GM12878 (cell line): ENCODE results near the gene SLC45A2. TPM values are rescaled to one million over a fixed set of nuclear protein-coding genes. Genes with fewer than 3 reads are reported as not detected.

ENCODE experiments used
- ATAC-seq: fragments of 200-7000 bp; cut with Tn5 transposase; 3 replicates; pipeline ENCODE4 v1.9.1; 2020; ENCODE audit warnings: mild to moderate bottlenecking, moderate library complexity
- BruUV-seq: library from RNA; stranded (reverse); fragments of 400-500 nt; replicated peaks from 2 replicates; lab custom pipeline; 2021; lab: Mats Ljungman, UMichigan
- CTCF ChIA-PET: fragments of 300-600 bp; sonication (Branson Sonifier 250); formaldehyde crosslinking; extraction: SDS; loops from one replicate; lab custom pipeline; 2021; ENCODE audit warnings: inconsistent platforms; lab: Yijun Ruan, JAX
- POLR2A ChIA-PET: fragments of 350-600 bp; formaldehyde crosslinking; extraction: SDS; loops from one replicate; lab custom pipeline; 2021; ENCODE audit warnings: inconsistent platforms; lab: Charles Lee
- RAD21 ChIA-PET: fragments of 300-600 bp; sonication (Branson Sonifier 250); formaldehyde crosslinking; loops from one replicate; lab custom pipeline; 2023; ENCODE audit warnings: antibody characterized with exemption; ENCODE audit not compliant: unreplicated experiment; lab: Charles Lee
- SMC1A ChIA-PET: fragments of 300-600 bp; sonication (Branson Sonifier 250); formaldehyde crosslinking; loops from one replicate; lab custom pipeline; 2023; ENCODE audit not compliant: unreplicated experiment, uncharacterized antibody; lab: Charles Lee
- DNase-seq: peaks from one replicate; pipeline ENCODE4 v3.0.0-alpha.2; 2011; ENCODE audit warnings: low read depth, low spot score
- FAIRE-seq: peaks from 3 replicates; lab custom pipeline; 2011; peaks lifted over from hg19 to GRCh38; lab: Jason Lieb, UNC
- H2AFZ ChIP-seq: 2 replicates; pipeline ENCODE4 v1.6.0; 2011; ENCODE audit warnings: low read depth, low read length, control low read depth; ENCODE audit not compliant: control insufficient read depth
- H3K27ac ChIP-seq: 2 replicates; pipeline ENCODE4 v1.5.1; 2011; ENCODE audit warnings: control low read depth; ENCODE audit not compliant: control insufficient read depth, insufficient read depth
- H3K27me3 ChIP-seq, 2 experiments: replicated peaks in 1 of 2; 2 replicates each; pipeline versions ENCODE4 v1.6.0 to v1.6.1; 2011; ENCODE audit warnings: low read length in 1 of 2; ENCODE audit not compliant: control insufficient read depth in 2 of 2, insufficient read depth in 2 of 2
- H3K36me3 ChIP-seq, 2 experiments: 2 replicates each; pipeline ENCODE4 v1.5.1; 2011; ENCODE audit warnings: low read length in 1 of 2; ENCODE audit not compliant: control insufficient read depth in 2 of 2, insufficient read depth in 2 of 2
- H3K4me1 ChIP-seq: 2 replicates; pipeline ENCODE4 v1.6.1; 2011; ENCODE audit warnings: mild to moderate bottlenecking, low read length, moderate library complexity, mixed read lengths; ENCODE audit not compliant: control insufficient read depth, insufficient read depth
- H3K4me2 ChIP-seq: 2 replicates; pipeline ENCODE4 v1.6.0; 2011; ENCODE audit warnings: control low read depth; ENCODE audit not compliant: control insufficient read depth, insufficient read depth
- H3K4me3 ChIP-seq: fragments of 200-600 bp; sonication (generic); 2 replicates; pipeline ENCODE4 v1.5.1; 2016
- H3K79me2 ChIP-seq: 2 replicates; pipeline ENCODE4 v1.6.0; 2011; ENCODE audit warnings: low read length; ENCODE audit not compliant: control insufficient read depth, insufficient read depth
- H3K9ac ChIP-seq: 2 replicates; pipeline ENCODE4 v1.8.0; 2011; ENCODE audit warnings: low read length, control low read depth, mixed read lengths; ENCODE audit not compliant: control insufficient read depth, insufficient read depth
- H3K9me3 ChIP-seq: replicated peaks from 3 replicates; pipeline ENCODE4 v1.5.1; 2011; ENCODE audit warnings: mild to moderate bottlenecking, low read length; ENCODE audit not compliant: control insufficient read depth, insufficient read depth
- H4K20me1 ChIP-seq: 2 replicates; pipeline ENCODE4 v1.6.0; 2011; ENCODE audit not compliant: control insufficient read depth, insufficient read depth
- ATF7 ChIP-seq: fragments of 450-650 bp; IDR thresholded peaks from 2 replicates; pipeline ENCODE4 v1.6.1; 2016; ENCODE audit warnings: low read depth, mild to moderate bottlenecking
- BCL11A ChIP-seq: IDR thresholded peaks from 2 replicates; pipeline ENCODE4 v1.6.1; 2011; ENCODE audit warnings: low read depth, low read length
- BHLHE40 ChIP-seq, 2 experiments: fragments of 450-650 bp in 1 of 2; IDR thresholded peaks; 2 replicates each; pipeline ENCODE4 v1.6.1; 2011 to 2017; ENCODE audit warnings: low read depth in 2 of 2, borderline replicate concordance in 1 of 2, improper control_type of control experiment in 1 of 2, low read length in 1 of 2, mild to moderate bottlenecking in 1 of 2
- BRCA1 ChIP-seq: IDR thresholded peaks from 2 replicates; pipeline ENCODE4 v1.6.1; 2011; ENCODE audit warnings: low read depth, low read length, improper control_type of control experiment
- CHD4 ChIP-seq: fragments of 200-600 bp; sonication (generic); IDR thresholded peaks from 2 replicates; pipeline ENCODE4 v1.6.1; 2016; ENCODE audit warnings: mild to moderate bottlenecking
- EGR1 ChIP-seq, 2 experiments: IDR thresholded peaks; 1 replicate in 1 of 2; 2 replicates in 1 of 2; pipeline ENCODE4 v1.6.1; 2011 to 2012; ENCODE audit warnings: low read depth in 2 of 2, low read length in 2 of 2, borderline replicate concordance in 1 of 2, mild to moderate bottlenecking in 1 of 2, moderate library complexity in 1 of 2
- EP300 ChIP-seq, 2 experiments: fragments of 150-350 bp in 1 of 2; IDR thresholded peaks; 2 replicates each; pipeline ENCODE4 v1.6.1; 2011 to 2012; ENCODE audit warnings: low read depth in 2 of 2, low read length in 2 of 2, borderline replicate concordance in 1 of 2, improper control_type of control experiment in 1 of 2, inconsistent platforms in 1 of 2; ENCODE audit not compliant: control insufficient read depth in 1 of 2
- EZH2 ChIP-seq: IDR thresholded peaks from 2 replicates; pipeline ENCODE4 v1.6.1; 2012; ENCODE audit warnings: low read depth, mild to moderate bottlenecking, control low read depth, inconsistent platforms, low read length, borderline replicate concordance; ENCODE audit not compliant: control insufficient read depth
- HSF1 ChIP-seq: fragments of 150-350 bp; IDR thresholded peaks from 2 replicates; pipeline ENCODE4 v1.6.1; 2014; ENCODE audit warnings: mild to moderate bottlenecking, low read depth, low read length
- JUND ChIP-seq: IDR thresholded peaks from 2 replicates; pipeline ENCODE4 v1.6.1; 2012; ENCODE audit warnings: low read depth, mild to moderate bottlenecking, low read length, improper control_type of control experiment, moderate library complexity
- KDM1A ChIP-seq: fragments of 200-600 bp; sonication (generic); IDR thresholded peaks from 2 replicates; pipeline ENCODE4 v1.6.1; 2016; ENCODE audit warnings: borderline replicate concordance
- MYC ChIP-seq: IDR thresholded peaks from 2 replicates; pipeline ENCODE4 v1.6.1; 2011; ENCODE audit warnings: mild to moderate bottlenecking, low read length, moderate library complexity, inconsistent platforms; ENCODE audit not compliant: insufficient read depth, insufficient replicate concordance, insufficient read length, severe bottlenecking
- NFIC ChIP-seq: IDR thresholded peaks from 2 replicates; pipeline ENCODE4 v1.6.1; 2012; ENCODE audit warnings: low read depth, mild to moderate bottlenecking, inconsistent platforms, low read length, moderate library complexity
- SPI1 ChIP-seq: IDR thresholded peaks from 2 replicates; pipeline ENCODE4 v1.6.1; 2011; ENCODE audit warnings: low read depth, mild to moderate bottlenecking, low read length, moderate library complexity, borderline replicate concordance; ENCODE audit not compliant: insufficient read depth
- SUPT20H ChIP-seq: IDR thresholded peaks from 2 replicates; pipeline ENCODE4 v1.6.1; 2011; ENCODE audit warnings: low read depth, mild to moderate bottlenecking, low read length, moderate library complexity, borderline replicate concordance; ENCODE audit not compliant: control insufficient read depth
- SUZ12 ChIP-seq: fragments of 200-600 bp; sonication (generic); IDR thresholded peaks from one replicate; pipeline ENCODE4 v1.6.1; 2018; ENCODE audit warnings: antibody characterized with exemption, mild to moderate bottlenecking; ENCODE audit not compliant: unreplicated experiment
- ZBTB4 ChIP-seq: fragments of 450-650 bp; formaldehyde crosslinking; IDR thresholded peaks from 2 replicates; pipeline ENCODE4 v1.4.0; 2022; ENCODE audit warnings: mild to moderate bottlenecking, moderate library complexity
- whole genome bisulfite sequencing: methylation state at CpG from one replicate; pipeline ENCODE4 v1.1.6; 2016; ENCODE audit warnings: low lambda C conversion rate; ENCODE audit not compliant: insufficient replicate concordance, insufficient coverage; ENCODE audit errors: missing lambda C conversion rate; 5-methylcytosine and 5-hydroxymethylcytosine counted together
- in situ Hi-C: fragments of 300-500 bp; cut with MboI; formaldehyde crosslinking; loops from 9 replicates; pipeline ENCODE4 v1.14.3; 2018; ENCODE audit warnings: mixed read lengths
- intact Hi-C: fragments of 100-400 bp; cut with micrococcal nuclease; formaldehyde crosslinking; loops from one replicate; pipeline ENCODE4 v1.14.2; 2022; ENCODE audit not compliant: unreplicated experiment
- polyA plus RNA-seq, 11 experiments: library from polyadenylated mRNA; depleted of rRNA in 4 of 11; unstranded in 6 of 11; stranded (reverse) in 5 of 11; fragments of >200 nt; fragmentation: Nextera tagmentation in 4 of 11; fragmentation: Illumina TruSeq in 1 of 11; extraction: Ambion mirVana in 4 of 11; extraction: Trizol in 1 of 11; gene quantifications; 1 replicate in 1 of 11; 2 replicates in 10 of 11; pipeline versions ENCODE4 v1.2.1 to v1.2.3, GENCODE V29; 2011 to 2016; ENCODE audit warnings: inconsistent platforms in 2 of 11, missing spikeins in 2 of 11, low read depth in 1 of 11
- total RNA-seq, 4 experiments: library from RNA; depleted of rRNA in 3 of 4; stranded (reverse); fragments of >200 nt in 3 of 4; fragmentation: Illumina TruSeq in 1 of 4; extraction: Trizol in 1 of 4; gene quantifications; 2 replicates each; pipeline versions ENCODE4 v1.2.1 to v1.2.3, GENCODE V29; 2013 to 2021

The SLC45A2 gene
- total and polyA plus RNA-seq, 10 of the 15 experiments (the other 5 are each of a cell fraction or from before 2014, with no cell fraction given), result 0.06 to 0.07 TPM; not detected in 8

- no peak overlapping the region for H2AFZ ChIP-seq
- ChIA-PET RAD21 (no interaction called here), CTCF (no interaction called here), SMC1A (interaction anchor here (1.1 kb wide), 1 partner anchor 12 kb away, joined by 3 read pairs; no protein-coding TSS in a partner anchor), POLR2A (no interaction called here)
- H3K9ac ChIP-seq, result no peak overlapping the region
- H3K36me3 ChIP-seq, result no peaks in the 10 kb centered on the region
- 94% methylated on average over 1 of the region's 1 CpG for WGBS
- intact Hi-C loops, result no loop called here
- H3K9me3 ChIP-seq, result no peaks in the 10 kb centered on the region
- H4K20me1 ChIP-seq, result no peaks in the 10 kb centered on the region
- FAIRE-seq, result no peak
- no peak for ATAC-seq
- no peaks in the 10 kb centered on the region for H3K79me2 ChIP-seq
- no peak overlapping the region for H3K27ac ChIP-seq
- H3K4me3 ChIP-seq, result no peak overlapping the region
- H3K27me3 ChIP-seq, result no peaks in the 10 kb centered on the region
- no peak for DNase-seq
- in situ Hi-C loops, result no loop called here
- BruUV-seq, result no TSS peak
- H3K4me1 ChIP-seq, result peaks cover 3% of the 10 kb centered on the region; the same call in 1 of the 2 replicates
- no peak overlapping the region for H3K4me2 ChIP-seq
- TF ChIP-seq ZBTB4 (CRISPR knock-in tag), result no peak
- no peak for TF ChIP-seq MYC
- no peak for TF ChIP-seq SUZ12
- no peak for TF ChIP-seq BHLHE40 (IDR thresholded peaks at IDR 0.05; ENCODE audit: borderline replicate concordance in 1 of 2, low read depth in 2 of 2, low read length in 1 of 2)
- TF ChIP-seq JUND, result no peak
- TF ChIP-seq SPI1, result no peak
- TF ChIP-seq EGR1 (IDR thresholded peaks at IDR 0.05; ENCODE audit: borderline replicate concordance in 1 of 2, low read depth in 2 of 2, low read length in 2 of 2), result no peak
- no peak for TF ChIP-seq BRCA1
- no peak for TF ChIP-seq EZH2
- TF ChIP-seq KDM1A, result no peak
- TF ChIP-seq ATF7, result no peak
- no peak for TF ChIP-seq CHD4
- TF ChIP-seq SUPT20H, result no peak
- TF ChIP-seq EP300 (IDR thresholded peaks at IDR 0.05; ENCODE audit: borderline replicate concordance in 1 of 2, control insufficient read depth in 1 of 2, low read depth in 2 of 2, low read length in 2 of 2), result no peak
- TF ChIP-seq BCL11A, result no peak
- TF ChIP-seq HSF1, result no peak
- TF ChIP-seq NFIC, result no peak
These were observed 45.6 kb upstream of the SLC45A2 start for GRCh38 chr5:34030048-34030447.
